ENCODE data around the gene RBM47.
"Not testable (repeated sequence)": the region's sequence is repeated elsewhere in the genome, so short reads cannot be mapped to it uniquely, and the experiment has no call there.

The RBM47 gene

GRCh38 chr4:40481977-40482376 lies 147.7 kb downstream of the RBM47 start:
- DNase-seq, result no peak

- DNase-seq, result no peak
Measured at GRCh38 chr4:40480291-40480690, 149.4 kb downstream of the RBM47 start.

GRCh38 chr4:40479378-40479777 lies 150.3 kb downstream of the RBM47 start:
- DNase-seq, result no peak

GRCh38 chr4:40475609-40476008 lies 154.1 kb downstream of the RBM47 start:
- no peak for DNase-seq

- DNase-seq, result no peak
Measured at GRCh38 chr4:40473578-40474388, 155.9 kb downstream of the RBM47 start.

GRCh38 chr4:40471923-40472322 lies 157.7 kb downstream of the RBM47 start:
- no peak for DNase-seq

- no peak for DNase-seq
Measured at GRCh38 chr4:40466789-40467188, 162.9 kb downstream of the RBM47 start.

GRCh38 chr4:40462326-40462725 lies 167.3 kb downstream of the RBM47 start:
- no peak for DNase-seq

GRCh38 chr4:40461879-40462278 lies 167.8 kb downstream of the RBM47 start:
- DNase-seq, result no peak

GRCh38 chr4:40461062-40461461 lies 168.6 kb downstream of the RBM47 start:
- no peak for DNase-seq

GRCh38 chr4:40458683-40459082 lies 171.0 kb downstream of the RBM47 start:
- DNase-seq, result no peak

GRCh38 chr4:40458109-40458508 lies 171.6 kb downstream of the RBM47 start:
- no peak for DNase-seq

GRCh38 chr4:40455340-40455902 lies 174.2 kb downstream of the RBM47 start:
- DNase-seq, result no peak

GRCh38 chr4:40454816-40455215 lies 174.8 kb downstream of the RBM47 start:
- DNase-seq, result no peak

GRCh38 chr4:40453912-40454311 lies 175.8 kb downstream of the RBM47 start:
- DNase-seq, result no peak

GRCh38 chr4:40448875-40449274 lies 180.8 kb downstream of the RBM47 start:
- DNase-seq, result no peak

- DNase-seq, result no peak
Measured at GRCh38 chr4:40446839-40447238, 182.8 kb downstream of the RBM47 start.

- DNase-seq, result not testable (repeated sequence)
Measured at GRCh38 chr4:40446261-40446750, 183.4 kb downstream of the RBM47 start.

GRCh38 chr4:40445671-40446070 lies 184.0 kb downstream of the RBM47 start:
- DNase-seq, result no peak

- no peak for DNase-seq
Measured at GRCh38 chr4:40441430-40441829, 188.2 kb downstream of the RBM47 start.

GRCh38 chr4:40439519-40439918 lies 190.1 kb downstream of the RBM47 start:
- no peak for DNase-seq

- no peak for DNase-seq
Measured at GRCh38 chr4:40438384-40439026, 191.2 kb downstream of the RBM47 start.

- no peak for DNase-seq
Measured at GRCh38 chr4:40437741-40438383, 191.8 kb downstream of the RBM47 start.

Data from NCI-H1417 treated with DMSO at 0.1 percent for 48 hours (cell line).